Kidney (tissue), 14 donors: ENCODE measurements around the gene HIC1. TPM values are rescaled to one million over a fixed set of nuclear protein-coding genes. Genes with fewer than 3 reads are reported as not detected.
A peak's percentile ranks its signal among the peaks of the same experiment; 100 is the strongest.

ENCODE experiments used
- DNase-seq, 5 donors: peaks; one replicate each; pipeline ENCODE4 v3.0.0-alpha.2; 2013 to 2020
- FAIRE-seq: peaks from 2 replicates; lab custom pipeline; 2012; peaks lifted over from hg19 to GRCh38; lab: Jason Lieb, UNC
- H3K27ac ChIP-seq, 2 donors: one replicate each; pipeline ENCODE4 v1.7.0; 2013; ENCODE audit warnings: low read depth in 2 of 2, low read length in 2 of 2, inconsistent platforms in 1 of 2
- H3K27me3 ChIP-seq: one replicate; pipeline ENCODE4 v1.7.1; 2013; ENCODE audit warnings: low read length, inconsistent platforms; ENCODE audit not compliant: control insufficient read depth, insufficient read depth
- H3K36me3 ChIP-seq, 3 donors: one replicate each; pipeline versions ENCODE4 v1.7.0 to v1.7.1; 2013; ENCODE audit warnings: low read length in 3 of 3, control low read depth in 1 of 3, inconsistent platforms in 1 of 3; ENCODE audit not compliant: insufficient read depth in 3 of 3, control insufficient read depth in 2 of 3
- H3K4me1 ChIP-seq, 3 donors: one replicate each; pipeline versions ENCODE4 v1.7.0 to v1.7.1; 2013; ENCODE audit warnings: low read length in 3 of 3, inconsistent platforms in 1 of 3, low read depth in 1 of 3; ENCODE audit not compliant: control insufficient read depth in 2 of 3, insufficient read depth in 2 of 3
- H3K4me3 ChIP-seq, 3 donors: one replicate each; pipeline versions ENCODE4 v1.7.0 to v1.8.1; 2013; ENCODE audit warnings: low read length in 3 of 3, control low read depth in 1 of 3, inconsistent platforms in 1 of 3
- H3K9ac ChIP-seq, 3 donors: one replicate each; pipeline versions ENCODE4 v1.7.0 to v1.7.1; 2013; ENCODE audit warnings: low read length in 3 of 3, control low read depth in 1 of 3, inconsistent platforms in 1 of 3
- H3K9me3 ChIP-seq, 3 donors: one replicate each; pipeline versions ENCODE4 v1.7.0 to v1.7.1; 2013; ENCODE audit warnings: low read length in 3 of 3, control low read depth in 1 of 3, inconsistent platforms in 1 of 3; ENCODE audit not compliant: control insufficient read depth in 2 of 3, insufficient read depth in 1 of 3
- CTCF ChIP-seq: IDR thresholded peaks from 3 replicates; pipeline ENCODE4 v1.5.1; 2012; ENCODE audit warnings: mild to moderate bottlenecking, moderate library complexity, borderline replicate concordance; ENCODE audit not compliant: insufficient read depth; ENCODE audit errors: extremely low read depth
- intact Hi-C: fragments of 100-400 bp; cut with DNase I; formaldehyde crosslinking; loops from one replicate; pipeline ENCODE4 v1.11.1; 2022
- polyA plus RNA-seq: library from polyadenylated mRNA; stranded (reverse); fragments of 350-450 nt; fragmentation: Illumina TruSeq; extraction: RNeasy Lipid Tissue Mini Kit (QIAGEN cat#74804); gene quantifications from one replicate; pipeline ENCODE4 v1.2.3, GENCODE V29; 2014; ENCODE audit warnings: low read depth, low replicate concordance; ENCODE audit not compliant: insufficient read depth
- total RNA-seq: library from RNA; stranded (reverse); fragmentation: NEBNext Ultra II Directional; extraction: Animal tissue kit (Norgen Biotek cat#: 25700); gene quantifications from one replicate; pipeline ENCODE4 v1.2.1, GENCODE V29; 2021
- donor health status: control.
- donor health status: control.
- donor health status: control.
- donor health status: control.
- donor health status: control.
- donor health status: DM: yes; HTN: yes; CAD: no.
- donor health status: Normal renal cell carcinoma (clear cell type).

HIC1 gene
- total and polyA plus RNA-seq, 2 donors from 2014 or later = 2.7 to 13.0 TPM

- Histone ChIP-seq H3K4me1 (peaks cover 0 to 15% (median 3%) of the 10 kb centered on the region in 3 donors), H3K27me3 (peaks cover 2% of the 10 kb centered on the region), H3K9ac (no peak overlapping the region), H3K36me3 (no peaks in the 10 kb centered on the region), H3K4me3 (peak overlapping the region in 2 of 3 donors; percentile 34 to 39), H3K27ac (peak overlapping the region in 1 of 2 donors; percentile 43), H3K9me3 (no peaks in the 10 kb centered on the region)
- DNase-seq (peak; percentile 85 to 89 (median 86)), FAIRE-seq (no peak)
- intact Hi-C loops = loop anchor here (5.0 kb wide), 1 partner anchor 113 kb away; no protein-coding TSS in a partner anchor
- TF ChIP-seq CTCF = peak; percentile 72
Measured at GRCh38 chr17:2025622-2026309, 29.1 kb upstream of the HIC1 start.

- intact Hi-C loops = loop anchor here (5.0 kb wide), 1 partner anchor 115 kb away; no protein-coding TSS in a partner anchor
- no peak overlapping the region for H3K27ac ChIP-seq
- DNase-seq = no peak
- H3K4me3 ChIP-seq = no peak overlapping the region
- FAIRE-seq = no peak
- TF ChIP-seq CTCF = no peak
- H3K9ac ChIP-seq = no peak overlapping the region
- H3K9me3 ChIP-seq = no peaks in the 10 kb centered on the region
- no peaks in the 10 kb centered on the region for H3K36me3 ChIP-seq
- peaks cover 2% of the 10 kb centered on the region for H3K27me3 ChIP-seq
- peaks cover 0 to 17% (median 6%) of the 10 kb centered on the region in 3 donors for H3K4me1 ChIP-seq
Measured at GRCh38 chr17:2027528-2028233, 27.2 kb upstream of the HIC1 start.

GRCh38 chr17:2028234-2028614 is 26.7 kb upstream of the HIC1 start:
- intact Hi-C loops = loop anchor here (5.0 kb wide), 1 partner anchor 116 kb away; no protein-coding TSS in a partner anchor
- Histone ChIP-seq H3K9me3 (no peaks in the 10 kb centered on the region), H3K4me1 (peaks cover 0 to 17% (median 6%) of the 10 kb centered on the region in 3 donors), H3K27ac (no peak overlapping the region), H3K4me3 (no peak overlapping the region), H3K36me3 (no peaks in the 10 kb centered on the region), H3K9ac (no peak overlapping the region), H3K27me3 (peaks cover under 1% of the 10 kb centered on the region)
- DNase-seq (no peak), FAIRE-seq (no peak)
- TF ChIP-seq CTCF = no peak
